Natural killer cell treated with Interleukin-12 subunit alpha and Interleukin-12 subunit beta and Interleukin-15 and Interleukin-18, amount 100 ng/mL, for 72 hours (primary cell): ENCODE data around the gene CNTN4. TPM values are rescaled to one million over a fixed set of nuclear protein-coding genes. Genes with fewer than 3 reads are reported as not detected.

Experiments
- ATAC-seq, 2 donors: fragments of 150-1000 bp; cut with Tn5 transposase in 1 of 2; sonication (Bioruptor Pico), chemical (Tn5 transposase) in 1 of 2; 2 replicates each; pipeline ENCODE4 v1.10.0; 2021
- DNase-seq: peaks from one replicate; pipeline ENCODE4 v3.0.0; 2022; ENCODE audit warnings: low spot score
- H3K27ac Mint-ChIP-seq, 2 donors: 1 replicate in 1 of 2; 2 replicates in 1 of 2; pipeline ENCODE4 v1.8.0; 2022; ENCODE audit warnings: mixed read lengths in 2 of 2, mild to moderate bottlenecking in 1 of 2, moderate library complexity in 1 of 2
- H3K27me3 Mint-ChIP-seq, 2 donors: 1 replicate in 1 of 2; 2 replicates in 1 of 2; pipeline ENCODE4 v1.8.0; 2022; ENCODE audit warnings: mixed read lengths in 2 of 2
- H3K36me3 Mint-ChIP-seq: one replicate; pipeline ENCODE4 v1.8.0; 2022; ENCODE audit warnings: mixed read lengths
- H3K4me1 Mint-ChIP-seq, 2 donors: 1 replicate in 1 of 2; 2 replicates in 1 of 2; pipeline ENCODE4 v1.8.0; 2022; ENCODE audit warnings: low read depth in 2 of 2, mixed read lengths in 2 of 2, mild to moderate bottlenecking in 1 of 2
- H3K4me3 Mint-ChIP-seq: one replicate; pipeline ENCODE4 v1.8.0; 2022; ENCODE audit warnings: mixed read lengths
- H3K9me3 Mint-ChIP-seq: 2 replicates; pipeline ENCODE4 v1.8.0; 2022; ENCODE audit warnings: mixed read lengths
- total RNA-seq, 2 donors: library from RNA; stranded (reverse); gene quantifications; one replicate each; pipeline ENCODE4 v1.2.3, GENCODE V29; 2022

Gene CNTN4
- total RNA-seq, 2 donors from 2014 or later = not detected

- Mint-ChIP-seq H3K9me3 (no peaks in the 10 kb centered on the region), H3K36me3 (no peaks in the 10 kb centered on the region), H3K27me3 (no peaks in the 10 kb centered on the region), H3K4me3 (no peak overlapping the region), H3K27ac (no peak overlapping the region), H3K4me1 (no peaks in the 10 kb centered on the region)
- no peak for ATAC-seq
- no peak for DNase-seq
Measured at GRCh38 chr3:2656806-2657777, 558.4 kb downstream of the CNTN4 start.

GRCh38 chr3:2657971-2658370, 559.3 kb downstream of the CNTN4 start:
- Mint-ChIP-seq H3K27ac (no peak overlapping the region), H3K4me3 (no peak overlapping the region), H3K9me3 (no peaks in the 10 kb centered on the region), H3K27me3 (no peaks in the 10 kb centered on the region), H3K4me1 (no peaks in the 10 kb centered on the region), H3K36me3 (no peaks in the 10 kb centered on the region)
- ATAC-seq = no peak
- no peak for DNase-seq

GRCh38 chr3:2659896-2660295, 561.2 kb downstream of the CNTN4 start:
- Mint-ChIP-seq H3K4me3 (no peak overlapping the region), H3K9me3 (no peaks in the 10 kb centered on the region), H3K4me1 (no peaks in the 10 kb centered on the region), H3K27me3 (no peaks in the 10 kb centered on the region), H3K27ac (no peak overlapping the region), H3K36me3 (no peaks in the 10 kb centered on the region)
- ATAC-seq (no peak), DNase-seq (no peak)

- no peaks in the 10 kb centered on the region for H3K9me3 Mint-ChIP-seq
- no peaks in the 10 kb centered on the region for H3K27me3 Mint-ChIP-seq
- ATAC-seq (no peak), DNase-seq (no peak)
- no peaks in the 10 kb centered on the region for H3K4me1 Mint-ChIP-seq
- no peaks in the 10 kb centered on the region for H3K36me3 Mint-ChIP-seq
- H3K4me3 Mint-ChIP-seq = no peak overlapping the region
- H3K27ac Mint-ChIP-seq = no peak overlapping the region
Measured at GRCh38 chr3:2661078-2661477, 562.4 kb downstream of the CNTN4 start.

- Mint-ChIP-seq H3K27me3 (no peaks in the 10 kb centered on the region), H3K4me3 (no peak overlapping the region), H3K27ac (no peak overlapping the region), H3K9me3 (peaks cover 3% of the 10 kb centered on the region), H3K4me1 (no peaks in the 10 kb centered on the region), H3K36me3 (no peaks in the 10 kb centered on the region)
- ATAC-seq (no peak), DNase-seq (no peak)
Measured at GRCh38 chr3:2677501-2677900, 578.8 kb downstream of the CNTN4 start.

GRCh38 chr3:2680236-2680635, 581.6 kb downstream of the CNTN4 start:
- H3K4me3 Mint-ChIP-seq = no peak overlapping the region
- ATAC-seq (no peak), DNase-seq (no peak)
- H3K9me3 Mint-ChIP-seq = peaks cover under 1% of the 10 kb centered on the region
- H3K36me3 Mint-ChIP-seq = no peaks in the 10 kb centered on the region
- no peaks in the 10 kb centered on the region for H3K4me1 Mint-ChIP-seq
- no peak overlapping the region for H3K27ac Mint-ChIP-seq
- H3K27me3 Mint-ChIP-seq = no peaks in the 10 kb centered on the region

- H3K36me3 Mint-ChIP-seq = no peaks in the 10 kb centered on the region
- H3K9me3 Mint-ChIP-seq = no peaks in the 10 kb centered on the region
- H3K27me3 Mint-ChIP-seq = no peaks in the 10 kb centered on the region
- no peaks in the 10 kb centered on the region for H3K4me1 Mint-ChIP-seq
- no peak overlapping the region for H3K27ac Mint-ChIP-seq
- DNase-seq (no peak), ATAC-seq (no peak)
- no peak overlapping the region for H3K4me3 Mint-ChIP-seq
Measured at GRCh38 chr3:2684046-2684445, 585.4 kb downstream of the CNTN4 start.

GRCh38 chr3:2686816-2687502, 588.3 kb downstream of the CNTN4 start:
- Mint-ChIP-seq H3K4me1 (no peaks in the 10 kb centered on the region), H3K9me3 (peaks cover 3% of the 10 kb centered on the region), H3K27me3 (no peaks in the 10 kb centered on the region), H3K4me3 (no peak overlapping the region), H3K36me3 (no peaks in the 10 kb centered on the region), H3K27ac (no peak overlapping the region)
- ATAC-seq (no peak), DNase-seq (no peak)

GRCh38 chr3:2697589-2697988, 598.9 kb downstream of the CNTN4 start:
- no peak for ATAC-seq
- Mint-ChIP-seq H3K36me3 (no peaks in the 10 kb centered on the region), H3K27ac (no peak overlapping the region)

GRCh38 chr3:2701471-2701870, 602.8 kb downstream of the CNTN4 start:
- Mint-ChIP-seq H3K4me3 (no peak overlapping the region), H3K27ac (no peak overlapping the region), H3K36me3 (no peaks in the 10 kb centered on the region), H3K9me3 (peaks cover 3% of the 10 kb centered on the region), H3K27me3 (no peaks in the 10 kb centered on the region), H3K4me1 (no peaks in the 10 kb centered on the region)
- ATAC-seq (no peak), DNase-seq (no peak)

More at GRCh38 chr3:2697589-2697988, 598.9 kb downstream of the CNTN4 start:
- no peak overlapping the region for H3K4me3 Mint-ChIP-seq
- H3K4me1 Mint-ChIP-seq = no peaks in the 10 kb centered on the region
- no peaks in the 10 kb centered on the region for H3K27me3 Mint-ChIP-seq
- peaks cover 6% of the 10 kb centered on the region for H3K9me3 Mint-ChIP-seq
- DNase-seq = no peak

GRCh38 chr3:2706144-2706835, 607.6 kb downstream of the CNTN4 start:
- DNase-seq (no peak), ATAC-seq (no peak)
- H3K36me3 Mint-ChIP-seq = no peaks in the 10 kb centered on the region
- H3K4me3 Mint-ChIP-seq = no peak overlapping the region
- no peak overlapping the region for H3K27ac Mint-ChIP-seq
- no peaks in the 10 kb centered on the region for H3K27me3 Mint-ChIP-seq
- H3K4me1 Mint-ChIP-seq = no peaks in the 10 kb centered on the region
- H3K9me3 Mint-ChIP-seq = no peaks in the 10 kb centered on the region

GRCh38 chr3:2706836-2707210, 608.2 kb downstream of the CNTN4 start:
- Mint-ChIP-seq H3K4me3 (no peak overlapping the region), H3K36me3 (no peaks in the 10 kb centered on the region), H3K27ac (no peak overlapping the region), H3K9me3 (no peaks in the 10 kb centered on the region), H3K27me3 (no peaks in the 10 kb centered on the region), H3K4me1 (no peaks in the 10 kb centered on the region)
- ATAC-seq = no peak
- no peak for DNase-seq

GRCh38 chr3:2711081-2711480, 612.4 kb downstream of the CNTN4 start:
- DNase-seq (no peak), ATAC-seq (no peak)
- Mint-ChIP-seq H3K36me3 (no peaks in the 10 kb centered on the region), H3K27me3 (no peaks in the 10 kb centered on the region), H3K27ac (no peak overlapping the region), H3K9me3 (no peaks in the 10 kb centered on the region), H3K4me3 (no peak overlapping the region), H3K4me1 (no peaks in the 10 kb centered on the region)

- H3K27me3 Mint-ChIP-seq = no peaks in the 10 kb centered on the region
- no peaks in the 10 kb centered on the region for H3K4me1 Mint-ChIP-seq
- DNase-seq (no peak), ATAC-seq (no peak)
- H3K9me3 Mint-ChIP-seq = no peaks in the 10 kb centered on the region
- H3K27ac Mint-ChIP-seq = no peak overlapping the region
- H3K36me3 Mint-ChIP-seq = no peaks in the 10 kb centered on the region
- H3K4me3 Mint-ChIP-seq = no peak overlapping the region
Measured at GRCh38 chr3:2713923-2714322, 615.3 kb downstream of the CNTN4 start.
